DND-41 (cell line): Measurements from ENCODE around the gene SMYD5.

Experiments
- ATAC-seq: fragments of 200-7000 bp; cut with Tn5 transposase; 3 replicates; pipeline ENCODE4 v1.9.1; 2021; ENCODE audit warnings: low read depth; ENCODE audit not compliant: insufficient read depth
- DNase-seq: peaks from one replicate; pipeline ENCODE4 v3.0.0-alpha.2; 2020
- H2AFZ ChIP-seq: 2 replicates; pipeline ENCODE4 v1.6.0; 2012; ENCODE audit warnings: low read depth, low read length
- H3K27ac ChIP-seq: 2 replicates; pipeline ENCODE4 v1.5.1; 2012; ENCODE audit warnings: low read length, inconsistent platforms
- H3K27me3 ChIP-seq: fragments of 200-600 bp; sonication (generic); 2 replicates; pipeline ENCODE4 v1.6.0; 2012; ENCODE audit warnings: low read length, mild to moderate bottlenecking, inconsistent platforms; ENCODE audit not compliant: insufficient read depth, poor library complexity
- H3K36me3 ChIP-seq: 2 replicates; pipeline ENCODE4 v1.5.1; 2012; ENCODE audit warnings: low read length, inconsistent platforms; ENCODE audit not compliant: insufficient read depth
- H3K4me1 ChIP-seq: 2 replicates; pipeline ENCODE4 v1.5.1; 2012; ENCODE audit warnings: mild to moderate bottlenecking, low read length; ENCODE audit not compliant: insufficient read depth
- H3K4me2 ChIP-seq: 2 replicates; pipeline ENCODE4 v1.6.0; 2012; ENCODE audit warnings: mild to moderate bottlenecking, moderate library complexity, low read length, inconsistent platforms; ENCODE audit not compliant: insufficient read depth
- H3K4me3 ChIP-seq, 2 experiments: fragments of 200-600 bp in 1 of 2; shearing (Covaris generic) in 1 of 2; 2 replicates each; pipeline ENCODE4 v1.5.1; 2012 to 2016; ENCODE audit warnings: inconsistent platforms in 2 of 2, low read length in 2 of 2, mild to moderate bottlenecking in 2 of 2, low read depth in 1 of 2, moderate library complexity in 1 of 2
- H3K79me2 ChIP-seq: 2 replicates; pipeline ENCODE4 v1.6.0; 2012; ENCODE audit warnings: low read length, inconsistent platforms; ENCODE audit not compliant: insufficient read depth
- H3K9ac ChIP-seq: 2 replicates; pipeline ENCODE4 v1.6.0; 2012; ENCODE audit warnings: low read depth, mild to moderate bottlenecking, inconsistent platforms, low read length, moderate library complexity
- H3K9me3 ChIP-seq: 2 replicates; pipeline ENCODE4 v1.5.1; 2012; ENCODE audit warnings: low read length, moderate library complexity, mild to moderate bottlenecking, inconsistent platforms; ENCODE audit not compliant: insufficient read depth, severe bottlenecking
- H4K20me1 ChIP-seq: 2 replicates; pipeline ENCODE4 v1.6.0; 2012; ENCODE audit warnings: low read length; ENCODE audit not compliant: insufficient read depth
- CTCF ChIP-seq: IDR thresholded peaks from 2 replicates; pipeline ENCODE4 v1.5.1; 2012; ENCODE audit warnings: borderline replicate concordance, low read length, moderate library complexity, mild to moderate bottlenecking; ENCODE audit not compliant: poor library complexity, severe bottlenecking; ENCODE audit errors: extremely low read depth
- EZH2 ChIP-seq: IDR thresholded peaks from 3 replicates; pipeline ENCODE4 v1.6.1; 2012; ENCODE audit warnings: borderline replicate concordance, low read depth, mild to moderate bottlenecking, moderate library complexity, low read length, inconsistent platforms; ENCODE audit not compliant: severe bottlenecking

SMYD5 gene

GRCh38 chr2:73250872-73251846, 37.1 kb downstream of the SMYD5 start:
- Histone ChIP-seq H4K20me1 (peaks cover 55% of the 10 kb centered on the region), H3K9ac (no peak overlapping the region), H2AFZ (no peak overlapping the region), H3K27me3 (no peaks in the 10 kb centered on the region), H3K27ac (no peak overlapping the region), H3K4me1 (no peaks in the 10 kb centered on the region), H3K4me3 (no peak overlapping the region), H3K79me2 (peaks cover 10% of the 10 kb centered on the region; the same call in 1 of the 2 replicates), H3K9me3 (no peaks in the 10 kb centered on the region), H3K36me3 (peaks cover 97% of the 10 kb centered on the region), H3K4me2 (no peak overlapping the region)
- no peak for TF ChIP-seq CTCF
- no peak for TF ChIP-seq EZH2
- ATAC-seq (no peak), DNase-seq (no peak)

- Histone ChIP-seq H3K4me3 (no peak overlapping the region), H3K4me2 (no peak overlapping the region), H3K27ac (no peak overlapping the region), H3K79me2 (0 out of 2 replicates have a peak, but pooled peaks cover 2% of the 10 kb centered on the region), H3K27me3 (no peaks in the 10 kb centered on the region), H2AFZ (no peak overlapping the region), H3K9me3 (no peaks in the 10 kb centered on the region), H3K4me1 (no peaks in the 10 kb centered on the region), H4K20me1 (peaks cover 53% of the 10 kb centered on the region), H3K9ac (no peak overlapping the region), H3K36me3 (peaks cover 86% of the 10 kb centered on the region)
- no peak for TF ChIP-seq EZH2
- TF ChIP-seq CTCF, result no peak
- DNase-seq (no peak), ATAC-seq (no peak)
Measured at GRCh38 chr2:73252238-73253027, 38.4 kb downstream of the SMYD5 start.

GRCh38 chr2:73253400-73253799, 39.4 kb downstream of the SMYD5 start:
- peaks cover 84% of the 10 kb centered on the region for H3K36me3 ChIP-seq
- no peaks in the 10 kb centered on the region for H3K9me3 ChIP-seq
- H3K79me2 ChIP-seq, result 0 out of 2 replicates have a peak, but pooled peaks cover 2% of the 10 kb centered on the region
- H3K9ac ChIP-seq, result no peak overlapping the region
- H3K4me1 ChIP-seq, result no peaks in the 10 kb centered on the region
- no peak overlapping the region for H2AFZ ChIP-seq
- ATAC-seq (no peak), DNase-seq (no peak)
- no peak overlapping the region for H3K4me2 ChIP-seq
- H3K27me3 ChIP-seq, result no peaks in the 10 kb centered on the region
- H3K27ac ChIP-seq, result no peak overlapping the region
- peaks cover 50% of the 10 kb centered on the region for H4K20me1 ChIP-seq
- no peak for TF ChIP-seq CTCF
- no peak overlapping the region for H3K4me3 ChIP-seq
